Adrenal gland (tissue), 5 donors: ENCODE data around the gene SMC1B.

Experiments
- POLR2A ChIP-seq, 2 donors: fragments of 450-650 bp; IDR thresholded peaks; one replicate each; pipeline ENCODE4 v1.6.1; 2017; ENCODE audit warnings: antibody characterized with exemption in 2 of 2, mild to moderate bottlenecking in 2 of 2, moderate library complexity in 1 of 2
- TF ChIP-seq, protein P1 (sequence below), 6 experiments: fragments of 450-650 bp in 4 of 6; fragments of 200-600 bp in 2 of 6; sonication (generic) in 1 of 6; IDR thresholded peaks; 1 replicate in 5 of 6; 2 replicates in 1 of 6; pipeline versions ENCODE4 v1.5.1 to v1.8.0; 2016 to 2021; ENCODE audit warnings: antibody characterized with exemption in 6 of 6, mild to moderate bottlenecking in 2 of 6, moderate library complexity in 1 of 6
- donor health status: DM: no; HTN: no; CAD: no.

DNA sequence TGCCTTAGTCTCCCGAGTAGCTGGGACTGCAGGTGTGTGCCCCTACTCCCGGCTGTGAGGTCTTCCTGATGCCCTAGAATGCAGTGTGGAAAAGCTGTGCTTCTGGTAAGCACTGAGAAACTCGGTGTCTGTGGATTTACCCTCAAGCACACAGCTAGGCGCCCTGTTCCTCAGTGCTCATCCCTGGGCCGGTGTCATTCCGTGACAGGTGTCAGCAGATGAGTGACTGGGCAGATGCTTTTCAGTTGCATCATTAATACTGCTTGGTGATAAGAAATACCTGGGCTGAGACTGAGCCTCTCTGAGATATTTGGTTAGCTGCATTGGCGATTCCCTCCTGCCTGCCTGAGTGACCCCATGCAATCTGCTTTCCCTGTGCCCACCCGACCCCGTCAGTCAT, 81.9 kb downstream of the SMC1B start:
- TF ChIP-seq, protein P1, sequence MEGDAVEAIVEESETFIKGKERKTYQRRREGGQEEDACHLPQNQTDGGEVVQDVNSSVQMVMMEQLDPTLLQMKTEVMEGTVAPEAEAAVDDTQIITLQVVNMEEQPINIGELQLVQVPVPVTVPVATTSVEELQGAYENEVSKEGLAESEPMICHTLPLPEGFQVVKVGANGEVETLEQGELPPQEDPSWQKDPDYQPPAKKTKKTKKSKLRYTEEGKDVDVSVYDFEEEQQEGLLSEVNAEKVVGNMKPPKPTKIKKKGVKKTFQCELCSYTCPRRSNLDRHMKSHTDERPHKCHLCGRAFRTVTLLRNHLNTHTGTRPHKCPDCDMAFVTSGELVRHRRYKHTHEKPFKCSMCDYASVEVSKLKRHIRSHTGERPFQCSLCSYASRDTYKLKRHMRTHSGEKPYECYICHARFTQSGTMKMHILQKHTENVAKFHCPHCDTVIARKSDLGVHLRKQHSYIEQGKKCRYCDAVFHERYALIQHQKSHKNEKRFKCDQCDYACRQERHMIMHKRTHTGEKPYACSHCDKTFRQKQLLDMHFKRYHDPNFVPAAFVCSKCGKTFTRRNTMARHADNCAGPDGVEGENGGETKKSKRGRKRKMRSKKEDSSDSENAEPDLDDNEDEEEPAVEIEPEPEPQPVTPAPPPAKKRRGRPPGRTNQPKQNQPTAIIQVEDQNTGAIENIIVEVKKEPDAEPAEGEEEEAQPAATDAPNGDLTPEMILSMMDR (IDR thresholded peaks at IDR 0.05) = no peak
- no peak for TF ChIP-seq POLR2A (IDR thresholded peaks at IDR 0.05)
